ENCODE results near the gene MYO10. TPM values are rescaled to one million over a fixed set of nuclear protein-coding genes. Genes with fewer than 3 reads are reported as not detected.

MYO10 gene
- total RNA-seq, 4 donors from 2014 or later = 3.2 to 30.7 (median 22.9) TPM

GRCh38 chr5:16854351-16854750 lies 81.7 kb downstream of the MYO10 start:
- intact Hi-C loops (cut with DNase I; ENCODE audit: low total_unique reads) = no loop called here
- H3K4me1 ChIP-seq = no peaks in the 10 kb centered on the region
- DNase-seq = no peak
- H3K36me3 ChIP-seq = no peaks in the 10 kb centered on the region
- H3K27me3 ChIP-seq = no peaks in the 10 kb centered on the region
- no peak for TF ChIP-seq POLR2A (IDR thresholded peaks at IDR 0.05)
- TF ChIP-seq CTCF (IDR thresholded peaks at IDR 0.05) = no peak
- H3K27ac ChIP-seq = no peak overlapping the region
- H3K9me3 ChIP-seq = no peaks in the 10 kb centered on the region
- H3K4me3 ChIP-seq = no peak overlapping the region

- Histone ChIP-seq H3K4me3 (no peak overlapping the region), H3K27me3 (no peaks in the 10 kb centered on the region), H3K4me1 (no peaks in the 10 kb centered on the region), H3K27ac (no peak overlapping the region), H3K9me3 (no peaks in the 10 kb centered on the region), H3K36me3 (no peaks in the 10 kb centered on the region)
- TF ChIP-seq POLR2A (IDR thresholded peaks at IDR 0.05) = no peak
- TF ChIP-seq CTCF (IDR thresholded peaks at IDR 0.05) = no peak
- no peak for DNase-seq
- intact Hi-C loops (cut with DNase I; ENCODE audit: low total_unique reads) = no loop called here
Observed at GRCh38 chr5:16853518-16853917, 82.6 kb downstream of the MYO10 start.

- intact Hi-C loops (cut with DNase I; ENCODE audit: low total_unique reads) = no loop called here
- H3K36me3 ChIP-seq = no peaks in the 10 kb centered on the region
- no peak overlapping the region for H3K27ac ChIP-seq
- no peak for DNase-seq
- no peak for TF ChIP-seq POLR2A (IDR thresholded peaks at IDR 0.05)
- TF ChIP-seq CTCF (IDR thresholded peaks at IDR 0.05) = no peak
- H3K9me3 ChIP-seq = no peaks in the 10 kb centered on the region
- no peak overlapping the region for H3K4me3 ChIP-seq
- H3K27me3 ChIP-seq = no peaks in the 10 kb centered on the region
- H3K4me1 ChIP-seq = no peaks in the 10 kb centered on the region
Observed at GRCh38 chr5:16852251-16853005, 83.7 kb downstream of the MYO10 start.

GRCh38 chr5:16849775-16850174 lies 86.3 kb downstream of the MYO10 start:
- no peaks in the 10 kb centered on the region for H3K27me3 ChIP-seq
- H3K27ac ChIP-seq = no peak overlapping the region
- TF ChIP-seq CTCF (IDR thresholded peaks at IDR 0.05) (no peak), POLR2A (IDR thresholded peaks at IDR 0.05) (no peak)
- H3K4me1 ChIP-seq = no peaks in the 10 kb centered on the region
- no peaks in the 10 kb centered on the region for H3K9me3 ChIP-seq
- DNase-seq = no peak
- no peak overlapping the region for H3K4me3 ChIP-seq
- H3K36me3 ChIP-seq = no peaks in the 10 kb centered on the region
- intact Hi-C loops (cut with DNase I; ENCODE audit: low total_unique reads) = no loop called here

GRCh38 chr5:16849181-16849580 lies 86.9 kb downstream of the MYO10 start:
- intact Hi-C loops (cut with DNase I; ENCODE audit: low total_unique reads) = no loop called here
- no peak overlapping the region for H3K4me3 ChIP-seq
- H3K9me3 ChIP-seq = no peaks in the 10 kb centered on the region
- no peaks in the 10 kb centered on the region for H3K27me3 ChIP-seq
- no peak overlapping the region for H3K27ac ChIP-seq
- H3K36me3 ChIP-seq = no peaks in the 10 kb centered on the region
- no peaks in the 10 kb centered on the region for H3K4me1 ChIP-seq
- no peak for DNase-seq
- TF ChIP-seq POLR2A (IDR thresholded peaks at IDR 0.05) (no peak), CTCF (IDR thresholded peaks at IDR 0.05) (no peak)
